Right lobe of liver (tissue), 6 donors: ENCODE data around the gene RNF133. TPM values are rescaled to one million over a fixed set of nuclear protein-coding genes. Genes with fewer than 3 reads are reported as not detected.
"Not testable (repeated sequence)": the region's sequence is repeated elsewhere in the genome, so short reads cannot be mapped to it uniquely, and the experiment has no call there.

Experiments used
- ATAC-seq, 4 donors: fragments of 200-7000 bp; cut with Tn5 transposase; one replicate each; pipeline ENCODE4 v1.9.1; 2020; ENCODE audit warnings: mild to moderate bottlenecking in 4 of 4, moderate library complexity in 4 of 4
- DNase-seq, 3 donors: peaks; one replicate each; pipeline ENCODE4 v3.0.0-alpha.2; 2020
- H3K27ac ChIP-seq, 3 donors: fragments of 200-600 bp; one replicate each; pipeline ENCODE4 v1.8.0; 2022
- H3K27me3 ChIP-seq, 2 donors: fragments of 200-600 bp; one replicate each; pipeline ENCODE4 v1.8.0; 2022
- H3K36me3 ChIP-seq, 4 donors: fragments of 200-600 bp; sonication (generic) in 1 of 4; one replicate each; pipeline versions ENCODE4 v1.5.1 to v1.8.0; 2017 to 2022; ENCODE audit warnings: control low read depth in 1 of 4
- H3K4me1 ChIP-seq, 4 donors: fragments of 200-600 bp; sonication (generic) in 1 of 4; one replicate each; pipeline versions ENCODE4 v1.5.1 to v1.8.0; 2017 to 2022; ENCODE audit warnings: control low read depth in 1 of 4
- H3K4me3 ChIP-seq, 3 donors: fragments of 200-600 bp; one replicate each; pipeline ENCODE4 v1.8.0; 2022
- H3K9me3 ChIP-seq, 4 donors: fragments of 200-600 bp; sonication (generic) in 1 of 4; one replicate each; pipeline versions ENCODE4 v1.5.1 to v1.8.0; 2017 to 2022; ENCODE audit warnings: control low read depth in 1 of 4
- CTCF ChIP-seq, 4 donors: fragments of 200-600 bp in 3 of 4; fragments of 450-650 bp in 1 of 4; IDR thresholded peaks; one replicate each; pipeline versions ENCODE4 v1.5.1 to v1.8.0; 2016 to 2022; ENCODE audit warnings: antibody characterized with exemption in 4 of 4, mild to moderate bottlenecking in 2 of 4
- POLR2A ChIP-seq: fragments of 450-650 bp; IDR thresholded peaks from one replicate; pipeline ENCODE4 v1.6.1; 2017; ENCODE audit warnings: antibody characterized with exemption, mild to moderate bottlenecking
- WGBS: methylation state at CpG from one replicate; pipeline ENCODE4 v1.1.6; 2018; ENCODE audit warnings: low coverage, low lambda C conversion rate; ENCODE audit not compliant: insufficient coverage; ENCODE audit errors: missing lambda C conversion rate; 5-methylcytosine and 5-hydroxymethylcytosine counted together
- intact Hi-C, 2 donors: fragments of 100-400 bp; cut with DNase I; formaldehyde crosslinking; loops; one replicate each; pipeline versions ENCODE4 v1.11.2 to v1.14.1; 2022
- total RNA-seq, 6 experiments: library from RNA; depleted of rRNA in 2 of 6; stranded (reverse); fragments of >200 nt in 2 of 6; fragmentation: NEBNext Ultra II Directional in 3 of 6; extraction: Animal tissue kit (Norgen Biotek cat#: 25700) in 3 of 6; gene quantifications; one replicate each; pipeline versions ENCODE4 v1.1.0 to v1.2.4, GENCODE V29; 2016 to 2023
- donor health status: DM: no; HTN: yes; CAD: no.
- donor health status: DM: no; HTN: no; CAD: no.
- donor health status: DM: no; HTN: no; CAD: no.
- donor health status: DM: no; HTN: yes; CAD: no.
- donor health status: DM: no; HTN: yes; CAD: no.

RNF133 gene
- total RNA-seq, 6 experiments from 2014 or later = 0.22 to 0.74 (median 0.35) TPM; not detected in 1

- H3K27ac ChIP-seq = no peak overlapping the region
- 30% methylated on average over 1 of the region's 1 CpG for WGBS
- ATAC-seq = no peak
These were observed 19.1 kb downstream of the RNF133 start for GRCh38 chr7:122679813-122680212.

GRCh38 chr7:122679269-122679709 lies 19.6 kb downstream of the RNF133 start:
- H3K9me3 ChIP-seq, H3K36me3 ChIP-seq, intact Hi-C loops, ATAC-seq, H3K27me3 ChIP-seq, H3K4me1 ChIP-seq, H3K27ac ChIP-seq, DNase-seq, H3K4me3 ChIP-seq: not testable (repeated sequence)
- WGBS = 56% methylated on average over 8 of the region's 9 CpGs

More at GRCh38 chr7:122679813-122680212, 19.1 kb downstream of the RNF133 start:
- H3K27me3 ChIP-seq = no peaks in the 10 kb centered on the region
- no peak overlapping the region for H3K4me3 ChIP-seq
- no peak for DNase-seq
- no peaks in the 10 kb centered on the region for H3K36me3 ChIP-seq
- no peaks in the 10 kb centered on the region for H3K9me3 ChIP-seq
- TF ChIP-seq POLR2A = no peak
- no peak for TF ChIP-seq CTCF (IDR thresholded peaks at IDR 0.05)
- peaks cover 0 to 3% (median 0%) of the 10 kb centered on the region in 4 donors for H3K4me1 ChIP-seq
- intact Hi-C loops = no loop called here

DNA sequence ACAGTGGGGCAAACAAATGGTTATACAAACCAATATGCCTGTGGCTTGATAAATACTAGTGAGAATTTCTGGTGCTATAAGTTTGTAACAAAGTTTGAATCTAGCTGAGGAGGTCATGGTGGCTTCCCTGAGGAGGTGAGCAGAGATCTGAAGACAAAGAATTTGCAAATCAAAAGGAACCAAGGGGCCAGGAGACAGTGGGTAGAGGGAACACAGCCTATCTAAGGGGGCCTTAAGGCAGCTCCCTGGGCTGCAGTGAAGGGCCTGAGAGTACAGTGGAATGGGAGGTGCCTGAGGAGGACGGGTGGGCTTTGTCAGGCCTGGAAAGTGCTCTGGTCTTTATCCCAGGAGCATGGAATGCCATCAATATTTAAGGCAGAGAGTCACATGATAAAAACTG lies 21.8 kb downstream of the RNF133 start:
- H3K9me3 ChIP-seq = no peaks in the 10 kb centered on the region
- H3K4me3 ChIP-seq = no peak overlapping the region
- intact Hi-C loops = no loop called here
- WGBS = 57% methylated on average over 1 of the region's 1 CpG
- no peaks in the 10 kb centered on the region for H3K36me3 ChIP-seq
- DNase-seq (no peak), ATAC-seq (no peak)
- no peak overlapping the region for H3K27ac ChIP-seq
- TF ChIP-seq POLR2A (no peak), CTCF (IDR thresholded peaks at IDR 0.05) (no peak)
- H3K4me1 ChIP-seq = no peaks in the 10 kb centered on the region
- no peaks in the 10 kb centered on the region for H3K27me3 ChIP-seq

GRCh38 chr7:122676466-122676865 lies 22.5 kb downstream of the RNF133 start:
- DNase-seq = no peak
- ATAC-seq = no peak
- WGBS = 81% methylated on average over 2 of the region's 2 CpGs
- H3K27me3 ChIP-seq = no peaks in the 10 kb centered on the region
- H3K9me3 ChIP-seq = no peaks in the 10 kb centered on the region
- intact Hi-C loops = no loop called here
- TF ChIP-seq POLR2A (no peak), CTCF (IDR thresholded peaks at IDR 0.05) (no peak)
- no peaks in the 10 kb centered on the region for H3K4me1 ChIP-seq
- H3K4me3 ChIP-seq = no peak overlapping the region
- H3K36me3 ChIP-seq = no peaks in the 10 kb centered on the region
- no peak overlapping the region for H3K27ac ChIP-seq

DNA sequence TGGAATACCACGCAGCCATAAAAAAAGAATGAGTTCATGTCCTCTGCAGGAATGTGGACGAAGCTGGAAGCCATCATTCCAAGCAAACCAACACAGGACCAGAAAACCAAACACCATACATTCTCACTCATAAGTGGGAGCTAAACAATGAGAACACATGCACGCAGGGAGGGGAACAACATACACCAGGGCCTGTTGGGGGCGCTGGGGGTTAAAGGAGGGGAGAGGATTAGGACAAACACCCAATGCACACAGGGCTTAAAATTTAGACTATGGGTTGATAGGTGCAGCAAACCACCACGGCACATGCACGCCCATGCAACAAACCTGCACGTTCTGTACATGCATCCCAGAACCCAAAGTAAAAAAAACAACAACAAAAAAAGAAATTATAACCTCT lies 23.3 kb downstream of the RNF133 start:
- no peak overlapping the region for H3K27ac ChIP-seq
- no peak for TF ChIP-seq POLR2A
- TF ChIP-seq CTCF (IDR thresholded peaks at IDR 0.05) = no peak
- no peaks in the 10 kb centered on the region for H3K36me3 ChIP-seq
- no peaks in the 10 kb centered on the region for H3K9me3 ChIP-seq
- H3K27me3 ChIP-seq = no peaks in the 10 kb centered on the region
- intact Hi-C loops = no loop called here
- DNase-seq = no peak
- H3K4me3 ChIP-seq = no peak overlapping the region
- no peak for ATAC-seq
- 86% methylated on average over 7 of the region's 7 CpGs for WGBS
- no peaks in the 10 kb centered on the region for H3K4me1 ChIP-seq
